HG03095 (cell line): ENCODE results near the gene USP17L5.
"Not testable (repeated sequence)": the region's sequence is repeated elsewhere in the genome, so short reads cannot be mapped to it uniquely, and the experiment has no call there.

Experiments
- ATAC-seq: cut with Tn5 transposase; IDR thresholded peaks from one replicate; pipeline ENCODE4 v1.9.1; 2021; ENCODE audit warnings: moderate library complexity; ENCODE audit not compliant: unreplicated experiment

USP17L5 gene, protein sequence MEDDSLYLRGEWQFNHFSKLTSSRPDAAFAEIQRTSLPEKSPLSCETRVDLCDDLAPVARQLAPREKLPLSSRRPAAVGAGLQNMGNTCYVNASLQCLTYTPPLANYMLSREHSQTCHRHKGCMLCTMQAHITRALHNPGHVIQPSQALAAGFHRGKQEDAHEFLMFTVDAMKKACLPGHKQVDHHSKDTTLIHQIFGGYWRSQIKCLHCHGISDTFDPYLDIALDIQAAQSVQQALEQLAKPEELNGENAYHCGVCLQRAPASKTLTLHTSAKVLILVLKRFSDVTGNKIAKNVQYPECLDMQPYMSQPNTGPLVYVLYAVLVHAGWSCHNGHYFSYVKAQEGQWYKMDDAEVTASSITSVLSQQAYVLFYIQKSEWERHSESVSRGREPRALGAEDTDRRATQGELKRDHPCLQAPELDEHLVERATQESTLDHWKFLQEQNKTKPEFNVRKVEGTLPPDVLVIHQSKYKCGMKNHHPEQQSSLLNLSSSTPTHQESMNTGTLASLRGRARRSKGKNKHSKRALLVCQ

DNA sequence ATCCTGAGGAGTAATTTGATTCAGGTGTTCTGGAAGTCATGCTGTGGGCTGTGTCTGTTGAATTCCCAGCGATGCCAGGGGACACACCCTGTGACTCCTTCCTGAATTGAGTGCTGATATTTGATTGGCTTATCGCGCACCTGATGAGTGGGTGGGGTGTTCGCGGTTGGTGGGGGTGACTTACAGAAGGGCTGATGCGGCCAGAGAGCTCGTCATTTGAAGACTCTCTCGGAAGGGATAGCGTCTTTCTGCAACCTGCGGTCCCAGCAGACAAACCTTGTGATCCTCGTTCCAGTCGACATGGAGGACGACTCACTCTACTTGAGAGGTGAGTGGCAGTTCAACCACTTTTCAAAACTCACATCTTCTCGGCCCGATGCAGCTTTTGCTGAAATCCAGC lies at the start of gene USP17L5:
Gene USP17L5, plus strand, starts transcription at position 301 of the 400 bp plus-strand sequence. Its CDS starts 0 bp downstream, at position 301.
- not testable (repeated sequence) for ATAC-seq

DNA sequence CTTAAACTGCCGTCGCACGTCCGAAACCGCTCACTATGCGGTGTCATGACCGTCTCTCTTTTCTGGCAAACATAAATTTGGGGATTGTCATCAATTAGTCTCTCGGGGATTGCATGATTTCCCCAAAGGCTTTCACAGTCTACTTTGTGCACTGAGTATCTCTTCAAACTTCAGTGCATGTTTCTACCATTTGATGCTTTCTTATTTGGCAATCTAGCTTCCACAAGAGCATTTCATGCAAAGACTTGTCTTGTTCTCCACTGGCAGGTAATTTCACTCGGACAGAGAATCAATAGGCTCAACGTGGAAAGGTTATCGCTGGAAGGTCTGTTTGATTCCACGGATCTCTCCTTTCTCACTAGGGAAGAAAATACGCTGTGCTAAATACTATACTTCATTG lies 15.0 kb upstream of the USP17L5 start:
- ATAC-seq = not testable (repeated sequence)

DNA sequence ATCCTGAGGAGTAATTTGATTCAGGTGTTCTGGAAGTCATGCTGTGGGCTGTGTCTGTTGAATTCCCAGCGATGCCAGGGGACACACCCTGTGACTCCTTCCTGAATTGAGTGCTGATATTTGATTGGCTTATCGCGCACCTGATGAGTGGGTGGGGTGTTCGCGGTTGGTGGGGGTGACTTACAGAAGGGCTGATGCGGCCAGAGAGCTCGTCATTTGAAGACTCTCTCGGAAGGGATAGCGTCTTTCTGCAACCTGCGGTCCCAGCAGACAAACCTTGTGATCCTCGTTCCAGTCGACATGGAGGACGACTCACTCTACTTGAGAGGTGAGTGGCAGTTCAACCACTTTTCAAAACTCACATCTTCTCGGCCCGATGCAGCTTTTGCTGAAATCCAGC lies 14.3 kb upstream of the USP17L5 start, which contains the start of gene USP17L24:
Gene USP17L24, plus strand, starts transcription at position 301 of the 400 bp plus-strand sequence. Its CDS starts 0 bp downstream, at position 301.
- not testable (repeated sequence) for ATAC-seq

DNA sequence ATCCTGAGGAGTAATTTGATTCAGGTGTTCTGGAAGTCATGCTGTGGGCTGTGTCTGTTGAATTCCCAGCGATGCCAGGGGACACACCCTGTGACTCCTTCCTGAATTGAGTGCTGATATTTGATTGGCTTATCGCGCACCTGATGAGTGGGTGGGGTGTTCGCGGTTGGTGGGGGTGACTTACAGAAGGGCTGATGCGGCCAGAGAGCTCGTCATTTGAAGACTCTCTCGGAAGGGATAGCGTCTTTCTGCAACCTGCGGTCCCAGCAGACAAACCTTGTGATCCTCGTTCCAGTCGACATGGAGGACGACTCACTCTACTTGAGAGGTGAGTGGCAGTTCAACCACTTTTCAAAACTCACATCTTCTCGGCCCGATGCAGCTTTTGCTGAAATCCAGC lies 9.6 kb upstream of the USP17L5 start, which contains the start of gene USP17L25:
Gene USP17L25, plus strand, starts transcription at position 301 of the 400 bp plus-strand sequence. Its CDS starts 0 bp downstream, at position 301.
- not testable (repeated sequence) for ATAC-seq

DNA sequence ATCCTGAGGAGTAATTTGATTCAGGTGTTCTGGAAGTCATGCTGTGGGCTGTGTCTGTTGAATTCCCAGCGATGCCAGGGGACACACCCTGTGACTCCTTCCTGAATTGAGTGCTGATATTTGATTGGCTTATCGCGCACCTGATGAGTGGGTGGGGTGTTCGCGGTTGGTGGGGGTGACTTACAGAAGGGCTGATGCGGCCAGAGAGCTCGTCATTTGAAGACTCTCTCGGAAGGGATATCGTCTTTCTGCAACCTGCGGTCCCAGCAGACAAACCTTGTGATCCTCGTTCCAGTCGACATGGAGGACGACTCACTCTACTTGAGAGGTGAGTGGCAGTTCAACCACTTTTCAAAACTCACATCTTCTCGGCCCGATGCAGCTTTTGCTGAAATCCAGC lies 4.8 kb upstream of the USP17L5 start, which contains the start of gene USP17L26:
Gene USP17L26, plus strand, starts transcription at position 301 of the 400 bp plus-strand sequence. Its CDS starts 0 bp downstream, at position 301.
- ATAC-seq = not testable (repeated sequence)

- ATAC-seq = not testable (repeated sequence)
Observed at GRCh38 chr4:9343848-9344247, 4.6 kb downstream of the USP17L5 start, which contains the start of gene USP17L27. Gene USP17L27 (plus strand): TSS chr4:9344148. CDS start chr4:9344148, 0 bp downstream.

DNA sequence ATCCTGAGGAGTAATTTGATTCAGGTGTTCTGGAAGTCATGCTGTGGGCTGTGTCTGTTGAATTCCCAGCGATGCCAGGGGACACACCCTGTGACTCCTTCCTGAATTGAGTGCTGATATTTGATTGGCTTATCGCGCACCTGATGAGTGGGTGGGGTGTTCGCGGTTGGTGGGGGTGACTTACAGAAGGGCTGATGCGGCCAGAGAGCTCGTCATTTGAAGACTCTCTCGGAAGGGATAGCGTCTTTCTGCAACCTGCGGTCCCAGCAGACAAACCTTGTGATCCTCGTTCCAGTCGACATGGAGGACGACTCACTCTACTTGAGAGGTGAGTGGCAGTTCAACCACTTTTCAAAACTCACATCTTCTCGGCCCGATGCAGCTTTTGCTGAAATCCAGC lies 9.4 kb downstream of the USP17L5 start, which contains the start of gene USP17L28:
Gene USP17L28, plus strand, starts transcription at position 301 of the 400 bp plus-strand sequence. Its CDS starts 0 bp downstream, at position 301.
- ATAC-seq = not testable (repeated sequence)

- not testable (repeated sequence) for ATAC-seq
Observed at GRCh38 chr4:9350866-9351265, 11.7 kb downstream of the USP17L5 start.

DNA sequence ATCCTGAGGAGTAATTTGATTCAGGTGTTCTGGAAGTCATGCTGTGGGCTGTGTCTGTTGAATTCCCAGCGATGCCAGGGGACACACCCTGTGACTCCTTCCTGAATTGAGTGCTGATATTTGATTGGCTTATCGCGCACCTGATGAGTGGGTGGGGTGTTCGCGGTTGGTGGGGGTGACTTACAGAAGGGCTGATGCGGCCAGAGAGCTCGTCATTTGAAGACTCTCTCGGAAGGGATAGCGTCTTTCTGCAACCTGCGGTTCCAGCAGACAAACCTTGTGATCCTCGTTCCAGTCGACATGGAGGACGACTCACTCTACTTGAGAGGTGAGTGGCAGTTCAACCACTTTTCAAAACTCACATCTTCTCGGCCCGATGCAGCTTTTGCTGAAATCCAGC lies 14.1 kb downstream of the USP17L5 start, which contains the start of gene USP17L29:
Gene USP17L29, plus strand, starts transcription at position 301 of the 400 bp plus-strand sequence. Its CDS starts 0 bp downstream, at position 301.
- ATAC-seq = not testable (repeated sequence)

DNA sequence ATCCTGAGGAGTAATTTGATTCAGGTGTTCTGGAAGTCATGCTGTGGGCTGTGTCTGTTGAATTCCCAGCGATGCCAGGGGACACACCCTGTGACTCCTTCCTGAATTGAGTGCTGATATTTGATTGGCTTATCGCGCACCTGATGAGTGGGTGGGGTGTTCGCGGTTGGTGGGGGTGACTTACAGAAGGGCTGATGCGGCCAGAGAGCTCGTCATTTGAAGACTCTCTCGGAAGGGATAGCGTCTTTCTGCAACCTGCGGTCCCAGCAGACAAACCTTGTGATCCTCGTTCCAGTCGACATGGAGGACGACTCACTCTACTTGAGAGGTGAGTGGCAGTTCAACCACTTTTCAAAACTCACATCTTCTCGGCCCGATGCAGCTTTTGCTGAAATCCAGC lies 23.6 kb downstream of the USP17L5 start, which contains the start of gene USP17L30:
Gene USP17L30, plus strand, starts transcription at position 301 of the 400 bp plus-strand sequence. Its CDS starts 0 bp downstream, at position 301.
- not testable (repeated sequence) for ATAC-seq

GRCh38 chr4:9379881-9380280 lies 40.7 kb downstream of the USP17L5 start:
- ATAC-seq = not testable (repeated sequence)

DNA sequence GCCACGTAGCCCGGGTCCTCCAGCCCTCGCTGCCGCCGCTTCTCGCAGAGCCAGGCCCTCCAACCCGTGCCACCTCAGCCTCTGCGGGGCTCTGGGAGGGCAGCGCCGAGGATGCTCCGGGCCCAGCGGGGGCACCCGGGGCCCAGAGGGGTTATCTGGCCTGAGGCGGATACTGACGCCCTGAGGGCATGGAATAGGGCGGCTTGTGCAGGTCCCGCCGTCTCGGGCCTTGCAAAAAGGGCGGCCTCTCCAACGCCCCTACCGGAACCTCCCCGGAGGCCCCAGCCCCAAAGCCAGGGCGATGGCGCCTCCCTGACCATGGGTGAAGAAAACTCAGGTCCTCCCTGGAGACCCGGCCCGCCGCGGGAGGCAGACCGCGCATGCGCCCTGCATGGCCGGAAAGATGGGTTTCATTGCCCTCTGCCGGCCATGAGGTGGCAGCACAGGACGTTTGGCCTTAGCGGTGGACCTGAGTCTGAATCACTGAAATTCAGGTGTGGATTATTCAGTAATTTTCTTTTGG lies 41.9 kb downstream of the USP17L5 start:
- not testable (repeated sequence) for ATAC-seq

- ATAC-seq = no peak
Observed at GRCh38 chr4:9384126-9384525, 44.9 kb downstream of the USP17L5 start.

DNA sequence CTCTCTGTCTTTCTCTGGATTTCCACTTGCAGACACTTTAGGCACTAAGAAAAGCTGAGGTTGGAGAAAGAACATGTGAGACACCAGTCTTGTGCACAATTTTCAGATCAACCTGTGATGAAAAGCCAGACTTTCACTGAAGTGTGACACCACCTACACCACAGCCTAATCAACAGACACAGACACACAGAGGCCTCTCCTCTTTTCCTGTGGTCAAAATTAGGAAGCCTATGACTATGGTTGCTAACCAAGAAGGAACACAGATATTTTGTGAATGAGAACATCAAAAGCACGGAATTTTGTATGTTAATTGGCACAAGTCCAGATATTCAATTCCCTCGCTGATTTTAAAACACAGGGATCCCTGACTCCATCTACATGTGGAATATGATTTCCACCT lies 49.8 kb downstream of the USP17L5 start:
- not testable (repeated sequence) for ATAC-seq
